NCI-H2107 treated with DMSO at 0.1 percent for 48 hours (cell line): ENCODE measurements around the gene BTBD19.
"Not testable (repeated sequence)": the region's sequence is repeated elsewhere in the genome, so short reads cannot be mapped to it uniquely, and the experiment has no call there.

ENCODE experiments used
- DNase-seq: peaks from one replicate; lab custom pipeline; 2025; ENCODE audit not compliant: unreplicated experiment; lab: John Stamatoyannopoulos, UW

BTBD19 gene

GRCh38 chr1:44786841-44787426 lies 21.4 kb upstream of the BTBD19 start:
- DNase-seq: no peak

GRCh38 chr1:44787506-44787905 lies 20.8 kb upstream of the BTBD19 start:
- no peak for DNase-seq

GRCh38 chr1:44788120-44788860 lies 20.0 kb upstream of the BTBD19 start, which contains the start of gene BEST4:
Gene BEST4 (minus strand): TSS chr1:44788170. CDS start chr1:44787705, 465 bp downstream.
- DNase-seq: no peak

- DNase-seq: no peak
Observed at GRCh38 chr1:44790968-44791801, 17.1 kb upstream of the BTBD19 start.

- no peak for DNase-seq
Observed at GRCh38 chr1:44792736-44793502, 15.4 kb upstream of the BTBD19 start.

- DNase-seq: not testable (repeated sequence)
Observed at GRCh38 chr1:44797886-44798285, 10.4 kb upstream of the BTBD19 start.

- no peak for DNase-seq
Observed at GRCh38 chr1:44798481-44799365, 9.6 kb upstream of the BTBD19 start.

- DNase-seq: peak; percentile 96
Observed at GRCh38 chr1:44799770-44800584, 8.3 kb upstream of the BTBD19 start, which contains the start of gene PLK3. Gene PLK3 (plus strand): TSS chr1:44800377. CDS start chr1:44800464, 87 bp downstream.

- DNase-seq: no peak
Observed at GRCh38 chr1:44801491-44802305, 6.6 kb upstream of the BTBD19 start.

GRCh38 chr1:44802306-44803061 lies 5.8 kb upstream of the BTBD19 start:
- DNase-seq: no peak

- DNase-seq: no peak
Observed at GRCh38 chr1:44803062-44803311, 5.3 kb upstream of the BTBD19 start.

- no peak for DNase-seq
Observed at GRCh38 chr1:44803312-44804095, 4.8 kb upstream of the BTBD19 start.

- no peak for DNase-seq
Observed at GRCh38 chr1:44805311-44806024, 2.9 kb upstream of the BTBD19 start.

- no peak for DNase-seq
Observed at GRCh38 chr1:44806025-44806703, 2.2 kb upstream of the BTBD19 start.

GRCh38 chr1:44806704-44807363 lies 1.5 kb upstream of the BTBD19 start, which contains the start of gene DYNLT4:
Gene DYNLT4 (minus strand): TSS chr1:44807351. CDS start chr1:44806668, 683 bp downstream.
- no peak for DNase-seq
